PFSK-1 (cell line): ENCODE data around the gene IL4I1.
A peak's percentile ranks its signal among the peaks of the same experiment; 100 is the strongest.

Source experiments
- FOXP2 ChIP-seq: optimal IDR thresholded peaks from 2 replicates; pipeline ENCODE3; 2011; ENCODE audit warnings: borderline replicate concordance, control low read depth, inconsistent platforms; ENCODE audit not compliant: insufficient read depth; ENCODE audit errors: extremely low read length, extremely low read depth
- POLR2AphosphoS5 ChIP-seq: IDR thresholded peaks from 2 replicates; pipeline ENCODE4 v1.6.1; 2012; ENCODE audit warnings: low read depth, mild to moderate bottlenecking, control low read depth, low read length, moderate library complexity
- REST ChIP-seq, 2 experiments: IDR thresholded peaks; 2 replicates each; pipeline versions ENCODE4 v1.6.1 to v1.8.0; 2011 to 2012; ENCODE audit warnings: low read depth in 2 of 2, low read length in 2 of 2, control low read depth in 1 of 2, inconsistent platforms in 1 of 2, mild to moderate bottlenecking in 1 of 2, moderate library complexity in 1 of 2; ENCODE audit not compliant: insufficient read depth in 1 of 2
- SIN3A ChIP-seq: IDR thresholded peaks from 2 replicates; pipeline ENCODE4 v1.6.1; 2012; ENCODE audit warnings: mild to moderate bottlenecking, low read length, moderate library complexity, borderline replicate concordance; ENCODE audit not compliant: insufficient read depth
- TAF1 ChIP-seq: IDR thresholded peaks from 2 replicates; pipeline ENCODE4 v1.6.1; 2012; ENCODE audit warnings: low read length, control low read depth, borderline replicate concordance; ENCODE audit not compliant: insufficient read depth

Gene IL4I1

GRCh38 chr19:49921871-49922795 lies 25.4 kb upstream of the IL4I1 start:
- no peak for TF ChIP-seq REST (IDR thresholded peaks at IDR 0.05; ENCODE audit: insufficient read depth in 1 of 2, low read depth in 2 of 2, low read length in 2 of 2)
- TF ChIP-seq SIN3A: no peak
- TF ChIP-seq TAF1: no peak
- TF ChIP-seq POLR2AphosphoS5: no peak; the same call in 1 of the 2 replicates
- no peak for TF ChIP-seq FOXP2

- TF ChIP-seq SIN3A (no peak), POLR2AphosphoS5 (no peak), FOXP2 (no peak), REST (IDR thresholded peaks at IDR 0.05; ENCODE audit: insufficient read depth in 1 of 2, low read depth in 2 of 2, low read length in 2 of 2) (no peak), TAF1 (no peak)
These were observed 24.1 kb upstream of the IL4I1 start for GRCh38 chr19:49920624-49921363.

- TF ChIP-seq FOXP2 (no peak), REST (IDR thresholded peaks at IDR 0.05; ENCODE audit: insufficient read depth in 1 of 2, low read depth in 2 of 2, low read length in 2 of 2) (no peak), SIN3A (no peak), POLR2AphosphoS5 (no peak), TAF1 (no peak)
These were observed 21.4 kb upstream of the IL4I1 start for GRCh38 chr19:49918089-49918488.

DNA sequence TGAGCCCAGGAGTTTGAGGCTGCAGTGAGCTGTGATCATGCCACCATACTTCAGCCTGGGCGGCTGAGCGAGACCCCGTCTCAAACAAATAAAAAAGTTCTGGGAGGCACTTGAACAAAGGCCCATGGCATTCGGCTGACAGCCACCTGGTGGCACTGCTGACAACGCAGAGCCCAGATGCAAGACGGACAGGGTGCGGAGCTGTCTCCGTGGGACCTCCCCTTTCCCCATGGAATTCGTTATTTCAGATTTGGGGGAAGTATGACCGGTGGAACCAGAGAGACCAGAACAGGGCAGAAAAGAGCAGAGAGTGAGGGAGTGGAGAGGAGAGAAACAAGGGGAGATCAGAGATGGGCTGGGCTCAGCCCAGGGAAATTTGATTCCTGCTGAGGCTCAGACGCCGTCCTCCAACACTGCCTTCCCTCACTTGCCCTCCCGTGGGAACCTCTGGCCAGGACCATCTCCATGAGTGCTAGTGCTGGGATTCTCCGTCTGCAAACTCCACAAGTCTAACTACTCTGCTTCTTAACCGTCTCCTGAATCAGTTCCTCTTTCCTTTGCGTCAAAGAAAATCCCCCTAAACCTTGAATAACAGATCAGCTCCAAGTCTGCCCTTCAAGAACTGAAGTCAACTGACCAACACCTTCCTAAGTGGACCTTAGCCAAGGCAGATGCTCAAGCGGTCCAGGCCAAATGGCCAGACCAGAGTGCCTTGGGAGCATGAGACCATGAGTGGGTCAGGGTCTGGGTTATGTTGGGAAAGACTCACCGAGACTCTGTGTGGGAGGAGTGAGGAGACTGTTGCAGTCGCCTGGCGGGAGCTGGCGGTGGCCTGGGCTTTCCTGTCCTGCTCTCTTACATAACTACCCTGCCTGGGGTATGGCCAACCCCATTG lies 20.4 kb upstream of the IL4I1 start:
- TF ChIP-seq FOXP2 (no peak), POLR2AphosphoS5 (0 out of 2 replicates have a peak, but pooled peaks have one; percentile 14)

DNA sequence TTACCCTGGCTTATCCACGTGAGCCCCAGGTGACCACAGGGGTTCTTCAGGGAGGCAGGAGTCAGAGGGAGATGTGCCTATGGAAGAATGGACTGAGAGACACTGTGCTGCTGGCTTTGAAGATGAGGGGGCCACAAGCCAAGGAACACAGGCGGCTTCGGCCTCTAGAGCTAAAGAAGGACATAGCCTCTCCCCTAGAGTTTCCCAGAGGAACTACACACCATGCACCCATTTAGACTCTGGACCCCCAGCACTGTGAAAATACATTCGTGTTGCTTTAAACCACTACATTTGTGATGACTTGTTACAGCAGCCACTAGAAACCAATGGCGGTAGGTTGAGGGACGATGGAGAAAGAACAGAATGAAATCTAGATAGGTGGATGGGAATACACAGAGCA lies 18.6 kb upstream of the IL4I1 start:
- TF ChIP-seq FOXP2 (no peak), REST (IDR thresholded peaks at IDR 0.05; ENCODE audit: insufficient read depth in 1 of 2, low read depth in 2 of 2, low read length in 2 of 2) (no peak), POLR2AphosphoS5 (no peak), TAF1 (no peak), SIN3A (no peak)
